GM23338 (cell line): Measurements from ENCODE around the gene EXD3. TPM values are rescaled to one million over a fixed set of nuclear protein-coding genes. Genes with fewer than 3 reads are reported as not detected.

Experiments
- ATAC-seq: fragments of 200-7000 bp; cut with Tn5 transposase; 3 replicates; pipeline ENCODE4 v1.9.1; 2020
- DNase-seq: peaks from one replicate; pipeline ENCODE4 v3.0.0-alpha.2; 2015; ENCODE audit warnings: low spot score
- H2AFZ ChIP-seq: fragments of 200-600 bp; sonication (generic); 2 replicates; pipeline ENCODE4 v1.8.0; 2016; ENCODE audit warnings: antibody characterized with exemption, mild to moderate bottlenecking, moderate library complexity
- H3F3A ChIP-seq: fragments of 200-600 bp; sonication (generic); replicated peaks from 2 replicates; pipeline ENCODE4 v1.8.0; 2017; ENCODE audit warnings: antibody characterized with exemption, mixed run types, low read depth
- H3K27ac ChIP-seq: fragments of 200-600 bp; sonication (generic); 2 replicates; pipeline ENCODE4 v1.6.1; 2016; ENCODE audit warnings: low read depth
- H3K27me3 ChIP-seq: fragments of 200-600 bp; sonication (generic); 2 replicates; pipeline ENCODE4 v1.8.0; 2016; ENCODE audit warnings: mild to moderate bottlenecking, mixed run types, moderate library complexity; ENCODE audit not compliant: insufficient read depth
- H3K36me3 ChIP-seq: fragments of 200-600 bp; sonication (generic); 2 replicates; pipeline ENCODE4 v1.8.0; 2016; ENCODE audit warnings: mild to moderate bottlenecking; ENCODE audit not compliant: insufficient read depth
- H3K4me1 ChIP-seq: fragments of 200-600 bp; sonication (generic); 2 replicates; pipeline ENCODE4 v1.8.0; 2016; ENCODE audit warnings: mild to moderate bottlenecking, moderate library complexity; ENCODE audit not compliant: insufficient read depth
- H3K4me2 ChIP-seq: fragments of 200-600 bp; sonication (generic); 2 replicates; pipeline ENCODE4 v1.7.1; 2017; ENCODE audit warnings: mixed run types
- H3K4me3 ChIP-seq: fragments of 200-600 bp; sonication (generic); 2 replicates; pipeline ENCODE4 v1.6.1; 2016; ENCODE audit warnings: mixed run types
- H3K79me2 ChIP-seq: fragments of 200-600 bp; sonication (generic); replicated peaks from 2 replicates; pipeline ENCODE4 v1.8.0; 2017; ENCODE audit warnings: mild to moderate bottlenecking; ENCODE audit not compliant: insufficient read depth
- H3K9me2 ChIP-seq: fragments of 200-600 bp; sonication (generic); 2 replicates; pipeline ENCODE4 v1.8.0; 2017; ENCODE audit not compliant: insufficient read depth
- H4K20me1 ChIP-seq: fragments of 200-600 bp; sonication (generic); replicated peaks from 2 replicates; pipeline ENCODE4 v1.8.0; 2017; ENCODE audit warnings: mild to moderate bottlenecking; ENCODE audit not compliant: insufficient read depth
- H3K27ac Mint-ChIP-seq: 2 replicates; pipeline ENCODE4 v1.8.0; 2020; ENCODE audit warnings: inconsistent platforms, mild to moderate bottlenecking, moderate library complexity, mixed read lengths
- H3K27me3 Mint-ChIP-seq: 3 replicates; pipeline ENCODE4 v1.8.0; 2022; ENCODE audit warnings: low read depth, mild to moderate bottlenecking, moderate library complexity, mixed read lengths, inconsistent platforms; ENCODE audit not compliant: insufficient read depth, poor library complexity
- H3K36me3 Mint-ChIP-seq: 3 replicates; pipeline ENCODE4 v1.8.0; 2021; ENCODE audit warnings: low read depth, mild to moderate bottlenecking, inconsistent platforms, moderate library complexity, mixed read lengths
- H3K4me1 Mint-ChIP-seq: 3 replicates; pipeline ENCODE4 v1.8.0; 2020; ENCODE audit warnings: mild to moderate bottlenecking, inconsistent platforms, mixed read lengths
- H3K4me3 Mint-ChIP-seq: 3 replicates; pipeline ENCODE4 v1.8.0; 2021; ENCODE audit warnings: moderate library complexity, mild to moderate bottlenecking, inconsistent platforms, mixed read lengths
- H3K9me3 Mint-ChIP-seq: 3 replicates; pipeline ENCODE4 v1.8.0; 2020; ENCODE audit warnings: moderate library complexity, mild to moderate bottlenecking, inconsistent platforms, mixed read lengths
- CREB1 ChIP-seq: fragments of 250-450 bp; sonication (Bioruptor Pico); IDR thresholded peaks from 2 replicates; pipeline ENCODE4 v1.5.0; 2020; ENCODE audit warnings: low read depth, mild to moderate bottlenecking, moderate library complexity
- ETS1 ChIP-seq: IDR thresholded peaks from 2 replicates; pipeline ENCODE4 v1.6.1; 2016; ENCODE audit warnings: antibody characterized with exemption
- EZH2 ChIP-seq: fragments of 200-600 bp; sonication (generic); IDR thresholded peaks from one replicate; pipeline ENCODE4 v1.8.0; 2017; ENCODE audit warnings: antibody characterized with exemption, mild to moderate bottlenecking, low read depth; ENCODE audit not compliant: unreplicated experiment
- EZH2phosphoT487 ChIP-seq: fragments of 200-600 bp; sonication (generic); IDR thresholded peaks from one replicate; pipeline ENCODE4 v1.8.1; 2018; ENCODE audit warnings: antibody characterized with exemption; ENCODE audit not compliant: unreplicated experiment
- JUNB ChIP-seq: IDR thresholded peaks from one replicate; pipeline ENCODE4 v1.6.1; 2016; ENCODE audit warnings: antibody characterized with exemption; ENCODE audit not compliant: unreplicated experiment
- NANOG ChIP-seq: IDR thresholded peaks from 2 replicates; pipeline ENCODE4 v1.6.1; 2016; ENCODE audit warnings: antibody characterized with exemption, borderline replicate concordance
- POLR2AphosphoS5 ChIP-seq: IDR thresholded peaks from 2 replicates; pipeline ENCODE4 v1.6.1; 2016; ENCODE audit warnings: antibody characterized with exemption, low read depth
- REST ChIP-seq: IDR thresholded peaks from one replicate; pipeline ENCODE4 v1.6.1; 2018; ENCODE audit warnings: antibody characterized with exemption; ENCODE audit not compliant: unreplicated experiment
- STAT1 ChIP-seq: IDR thresholded peaks from one replicate; pipeline ENCODE4 v1.6.1; 2016; ENCODE audit warnings: antibody characterized with exemption; ENCODE audit not compliant: unreplicated experiment
- ZNF114 ChIP-seq: fragments of 250-450 bp; sonication (Bioruptor Pico); IDR thresholded peaks from 2 replicates; pipeline ENCODE4 v1.5.0; 2020; ENCODE audit warnings: mild to moderate bottlenecking, moderate library complexity
- ZNF331 ChIP-seq: fragments of 250-450 bp; sonication (Bioruptor Pico); IDR thresholded peaks from 2 replicates; pipeline ENCODE4 v1.5.0; 2020; ENCODE audit warnings: low read depth, mild to moderate bottlenecking, moderate library complexity
- ZNF462 ChIP-seq: fragments of 250-450 bp; sonication (Bioruptor Pico); IDR thresholded peaks from 2 replicates; pipeline ENCODE4 v1.5.0; 2020; ENCODE audit warnings: mild to moderate bottlenecking, moderate library complexity
- polyA plus RNA-seq: library from polyadenylated mRNA; unstranded; fragments of >200 nt; fragmentation: Nextera tagmentation; extraction: Ambion mirVana; gene quantifications from 2 replicates; pipeline ENCODE4 v1.2.1, GENCODE V29; 2016
- total RNA-seq: library from RNA; depleted of rRNA; stranded (reverse); fragments of >200 nt; shearing (Covaris generic); gene quantifications from 2 replicates; pipeline ENCODE4 v1.2.3, GENCODE V29; 2014

The EXD3 gene
- total and polyA plus RNA-seq, 2 experiments from 2014 or later: 3.6 to 9.7 TPM

GRCh38 chr9:137296670-137297664 is 126.0 kb downstream of the EXD3 start (continued):
- TF ChIP-seq ZNF462 (CRISPR knock-in tag) (no peak), STAT1 (no peak), EZH2phosphoT487 (no peak), CREB1 (CRISPR knock-in tag) (no peak)

- Mint-ChIP-seq H3K27me3 (peaks cover 29% of the 10 kb centered on the region), H3K4me3 (peak overlapping the region; percentile 67), H3K27ac (no peak overlapping the region), H3K9me3 (peaks cover 9% of the 10 kb centered on the region), H3K36me3 (peaks cover 4% of the 10 kb centered on the region; the same call in 2 of the 3 replicates), H3K4me1 (peaks cover 38% of the 10 kb centered on the region)
- H4K20me1 ChIP-seq: peaks cover 11% of the 10 kb centered on the region
- peak; percentile 64 for DNase-seq
- H3K9me2 ChIP-seq: no peaks in the 10 kb centered on the region
- ATAC-seq: no peak
- no peak overlapping the region for H3K27ac ChIP-seq
- H3K4me2 ChIP-seq: peak overlapping the region; percentile 96
- peaks cover 31% of the 10 kb centered on the region for H3K4me1 ChIP-seq
- H3K4me3 ChIP-seq: peak overlapping the region; percentile 55
- H2AFZ ChIP-seq: no peak overlapping the region
- H3K27me3 ChIP-seq: peaks cover 29% of the 10 kb centered on the region
- peaks cover 26% of the 10 kb centered on the region for H3F3A ChIP-seq
- peaks cover 3% of the 10 kb centered on the region; the same call in 1 of the 2 replicates for H3K79me2 ChIP-seq
- H3K36me3 ChIP-seq: no peaks in the 10 kb centered on the region
- TF ChIP-seq NANOG: no peak
- TF ChIP-seq ETS1: no peak
- TF ChIP-seq POLR2AphosphoS5: no peak
- no peak for TF ChIP-seq EZH2
- TF ChIP-seq ZNF331 (CRISPR knock-in tag): no peak
- no peak for TF ChIP-seq JUNB
- no peak for TF ChIP-seq ZNF114 (CRISPR knock-in tag)
- TF ChIP-seq REST: no peak
- TF ChIP-seq STAT1: no peak
Observed at GRCh38 chr9:137295849-137296669, 126.9 kb downstream of the EXD3 start.
